ENCODE measurements around the gene KLHL7.

Gene KLHL7

DNA sequence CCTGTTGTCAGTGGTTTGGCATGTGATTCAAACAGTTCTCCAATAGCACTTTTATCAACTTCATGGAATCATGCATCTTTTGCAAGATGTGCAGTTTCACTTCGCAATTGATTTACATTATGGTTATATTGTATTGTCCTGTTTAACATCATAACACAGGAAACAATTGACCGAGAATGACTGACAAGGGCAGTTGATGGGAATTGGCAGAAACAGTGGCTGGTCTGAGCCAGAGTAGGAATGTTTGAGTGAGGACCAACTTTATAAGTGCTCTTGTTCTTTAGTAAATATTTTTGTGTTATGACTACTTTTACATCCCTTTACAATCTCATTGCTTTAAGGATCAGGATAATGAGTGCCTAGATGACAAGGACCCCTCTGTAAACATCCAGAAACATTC is 2.2 kb downstream of the KLHL7 start:
- H3K27me3 ChIP-seq (replicated peaks; ENCODE audit: control insufficient read depth, insufficient read depth, low read length) = no peaks in the 10 kb centered on the region
- no peak for DNase-seq (ENCODE audit: extremely low read depth, insufficient read length)
- H3K4me3 ChIP-seq (replicated peaks; ENCODE audit: low read depth, low read length) = no peak overlapping the region
- H3K36me3 ChIP-seq (ENCODE audit: control insufficient read depth, insufficient read depth, low read length) = no peaks in the 10 kb centered on the region; the same call in 1 of the 2 replicates
- TF ChIP-seq, protein P1, sequence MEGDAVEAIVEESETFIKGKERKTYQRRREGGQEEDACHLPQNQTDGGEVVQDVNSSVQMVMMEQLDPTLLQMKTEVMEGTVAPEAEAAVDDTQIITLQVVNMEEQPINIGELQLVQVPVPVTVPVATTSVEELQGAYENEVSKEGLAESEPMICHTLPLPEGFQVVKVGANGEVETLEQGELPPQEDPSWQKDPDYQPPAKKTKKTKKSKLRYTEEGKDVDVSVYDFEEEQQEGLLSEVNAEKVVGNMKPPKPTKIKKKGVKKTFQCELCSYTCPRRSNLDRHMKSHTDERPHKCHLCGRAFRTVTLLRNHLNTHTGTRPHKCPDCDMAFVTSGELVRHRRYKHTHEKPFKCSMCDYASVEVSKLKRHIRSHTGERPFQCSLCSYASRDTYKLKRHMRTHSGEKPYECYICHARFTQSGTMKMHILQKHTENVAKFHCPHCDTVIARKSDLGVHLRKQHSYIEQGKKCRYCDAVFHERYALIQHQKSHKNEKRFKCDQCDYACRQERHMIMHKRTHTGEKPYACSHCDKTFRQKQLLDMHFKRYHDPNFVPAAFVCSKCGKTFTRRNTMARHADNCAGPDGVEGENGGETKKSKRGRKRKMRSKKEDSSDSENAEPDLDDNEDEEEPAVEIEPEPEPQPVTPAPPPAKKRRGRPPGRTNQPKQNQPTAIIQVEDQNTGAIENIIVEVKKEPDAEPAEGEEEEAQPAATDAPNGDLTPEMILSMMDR (IDR thresholded peaks at IDR 0.05; ENCODE audit: insufficient read depth, low read length, poor library complexity, severe bottlenecking) = no peak

DNA sequence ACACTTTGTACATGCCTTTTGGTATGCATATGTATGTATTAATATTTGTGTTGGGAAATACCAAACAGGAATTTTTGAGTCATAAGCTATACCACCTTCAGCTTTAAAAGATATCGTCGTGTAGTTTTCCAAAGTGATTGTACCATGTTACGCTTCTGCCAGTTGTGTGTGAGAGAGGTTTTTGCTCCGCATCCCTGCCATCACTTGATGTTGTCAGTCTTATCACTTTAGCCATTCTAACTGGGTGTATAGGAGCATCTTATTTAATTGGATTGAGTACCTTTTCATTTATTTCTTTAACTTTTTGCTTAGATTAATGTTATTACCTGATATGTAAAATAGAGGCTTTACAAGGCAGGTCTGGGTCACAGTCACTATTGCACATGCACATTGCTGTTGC is 3.4 kb downstream of the KLHL7 start:
- H3K27me3 ChIP-seq (replicated peaks; ENCODE audit: control insufficient read depth, insufficient read depth, low read length) = no peaks in the 10 kb centered on the region
- TF ChIP-seq, protein P1 (IDR thresholded peaks at IDR 0.05; ENCODE audit: insufficient read depth, low read length, poor library complexity, severe bottlenecking) = no peak
- no peaks in the 10 kb centered on the region for H3K36me3 ChIP-seq (ENCODE audit: control insufficient read depth, insufficient read depth, low read length)
- no peak for DNase-seq (ENCODE audit: extremely low read depth, insufficient read length)
- no peak overlapping the region for H3K4me3 ChIP-seq (replicated peaks; ENCODE audit: low read depth, low read length)

DNA sequence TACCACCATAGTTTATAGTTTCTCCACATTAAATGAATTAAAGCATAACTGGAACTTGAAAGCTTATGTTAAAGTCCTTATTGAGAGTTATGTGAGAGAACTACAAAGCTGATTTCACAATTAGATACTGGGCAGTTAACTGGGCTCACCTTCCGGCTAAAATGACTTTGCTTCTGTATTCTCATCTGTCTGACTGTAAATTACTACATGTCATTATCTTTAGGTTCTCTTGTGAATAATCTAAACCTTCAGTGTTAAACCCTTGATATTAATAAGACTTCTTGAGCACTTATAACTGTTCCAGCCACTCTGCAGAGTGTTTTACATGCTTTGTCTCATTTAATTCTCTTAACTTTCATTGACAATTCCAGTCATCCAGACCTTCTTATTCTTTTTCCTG is 3.9 kb downstream of the KLHL7 start:
- Histone ChIP-seq H3K4me3 (replicated peaks; ENCODE audit: low read depth, low read length) (no peak overlapping the region), H3K36me3 (ENCODE audit: control insufficient read depth, insufficient read depth, low read length) (no peaks in the 10 kb centered on the region), H3K27me3 (replicated peaks; ENCODE audit: control insufficient read depth, insufficient read depth, low read length) (no peaks in the 10 kb centered on the region)
- TF ChIP-seq, protein P1 (IDR thresholded peaks at IDR 0.05; ENCODE audit: insufficient read depth, low read length, poor library complexity, severe bottlenecking) = no peak
- no peak for DNase-seq (ENCODE audit: extremely low read depth, insufficient read length)

DNA sequence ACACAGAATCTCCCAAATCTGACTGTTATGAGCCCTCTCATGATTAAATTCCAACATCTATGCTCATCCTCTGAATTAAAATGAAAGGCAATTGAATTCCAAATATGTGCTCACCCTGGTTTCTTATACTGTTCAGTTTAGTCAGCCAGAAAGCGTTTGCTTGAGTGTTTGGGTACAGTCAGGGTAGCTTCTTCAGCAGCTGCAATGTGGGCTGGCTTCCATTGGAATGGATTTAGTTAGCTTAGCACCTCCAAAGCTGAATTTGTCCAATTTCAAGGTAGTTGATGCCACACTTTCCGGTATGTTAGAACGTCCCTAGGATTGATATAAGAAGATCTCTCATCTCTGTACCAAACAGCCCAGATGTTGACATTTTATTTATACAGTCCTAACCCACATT is 9.3 kb downstream of the KLHL7 start:
- DNase-seq (ENCODE audit: extremely low read depth, insufficient read length) = no peak
- TF ChIP-seq, protein P1 (IDR thresholded peaks at IDR 0.05; ENCODE audit: insufficient read depth, low read length, poor library complexity, severe bottlenecking) = no peak
- no peak overlapping the region for H3K4me3 ChIP-seq (replicated peaks; ENCODE audit: low read depth, low read length)

DNA sequence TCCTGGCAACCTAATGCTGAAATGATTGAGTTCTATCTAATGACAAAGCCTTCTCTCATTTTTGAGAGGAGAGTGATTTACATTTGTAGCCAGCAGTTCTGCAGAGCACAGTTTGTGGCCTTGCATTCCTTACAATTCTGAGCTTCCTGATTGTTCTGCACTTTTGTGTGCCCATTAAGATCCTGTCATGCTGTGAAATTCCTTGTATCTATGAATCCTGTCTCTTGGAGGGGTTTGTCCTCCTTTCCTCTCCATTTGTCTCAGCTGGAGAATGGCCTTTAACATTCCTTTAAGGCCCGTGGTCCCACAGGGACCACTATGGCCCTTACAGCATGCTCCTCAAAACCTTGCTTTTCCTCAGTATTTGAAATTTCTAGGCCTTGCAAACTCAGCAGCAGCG is 10.4 kb downstream of the KLHL7 start:
- TF ChIP-seq, protein P1 (IDR thresholded peaks at IDR 0.05; ENCODE audit: insufficient read depth, low read length, poor library complexity, severe bottlenecking) = no peak
- H3K27me3 ChIP-seq (replicated peaks; ENCODE audit: control insufficient read depth, insufficient read depth, low read length) = no peaks in the 10 kb centered on the region
- no peak for DNase-seq (ENCODE audit: extremely low read depth, insufficient read length)
- no peaks in the 10 kb centered on the region for H3K36me3 ChIP-seq (ENCODE audit: control insufficient read depth, insufficient read depth, low read length)
- H3K4me3 ChIP-seq (replicated peaks; ENCODE audit: low read depth, low read length) = no peak overlapping the region

More for the DNA sequence above, 9.3 kb downstream of the KLHL7 start:
- Histone ChIP-seq H3K36me3 (ENCODE audit: control insufficient read depth, insufficient read depth, low read length) (no peaks in the 10 kb centered on the region), H3K27me3 (replicated peaks; ENCODE audit: control insufficient read depth, insufficient read depth, low read length) (no peaks in the 10 kb centered on the region)

DNA sequence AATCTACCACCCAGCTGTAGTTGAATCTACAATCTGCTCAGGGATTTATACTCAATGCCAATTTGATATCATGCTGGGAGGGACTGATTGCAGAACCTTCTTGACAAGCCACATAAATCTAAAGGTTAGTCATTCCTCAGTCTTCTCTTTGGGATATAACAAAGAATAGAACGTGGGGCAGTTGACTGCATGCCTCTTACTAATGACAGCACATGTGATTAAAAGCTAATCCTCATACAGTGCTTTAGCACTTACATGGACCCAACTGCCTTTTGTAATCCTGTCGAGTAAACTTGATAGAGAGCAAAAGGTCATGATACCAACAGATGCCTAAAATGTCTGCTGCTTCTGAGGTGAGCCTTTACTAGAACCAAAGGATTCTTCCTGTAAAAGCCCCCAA is 12.3 kb downstream of the KLHL7 start:
- H3K27me3 ChIP-seq (replicated peaks; ENCODE audit: control insufficient read depth, insufficient read depth, low read length) = no peaks in the 10 kb centered on the region
- TF ChIP-seq, protein P1 (IDR thresholded peaks at IDR 0.05; ENCODE audit: insufficient read depth, low read length, poor library complexity, severe bottlenecking) = no peak
- DNase-seq (ENCODE audit: extremely low read depth, insufficient read length) = no peak
- H3K4me3 ChIP-seq (replicated peaks; ENCODE audit: low read depth, low read length) = no peak overlapping the region
- H3K36me3 ChIP-seq (ENCODE audit: control insufficient read depth, insufficient read depth, low read length) = no peaks in the 10 kb centered on the region
